Stimulated activated CD4-positive, alpha-beta T cell treated with anti-CD3 and anti-CD28 coated beads, Interleukin-1b, Interleukin-23, amount 100 ng/mL, for 48 hours (primary cell): Measurements from ENCODE around the gene GPR25.

Experiments
- DNase-seq: peaks from one replicate; pipeline ENCODE4 v3.0.0-alpha.2; 2020

Gene GPR25

DNA sequence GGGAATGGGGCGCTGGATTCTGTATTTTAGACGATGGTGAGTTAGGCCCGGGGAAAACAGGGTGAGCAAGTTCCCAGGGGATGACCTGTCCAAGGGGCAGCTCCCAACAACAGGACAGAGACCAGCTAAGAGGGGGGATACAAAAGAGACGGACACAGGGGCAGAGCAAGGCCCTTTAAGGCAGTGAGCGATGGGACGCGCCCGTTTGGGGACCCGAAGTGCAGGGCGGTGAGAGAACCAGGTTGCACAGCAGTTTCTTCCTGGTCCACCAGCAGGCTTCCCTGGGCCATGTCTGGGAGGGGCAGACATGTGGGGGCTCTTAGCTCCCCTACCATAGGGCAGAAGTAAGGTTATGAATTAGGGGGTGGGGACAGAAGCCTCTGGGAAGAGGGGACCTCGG, 43.9 kb downstream of the GPR25 start:
- DNase-seq, result no peak

DNA sequence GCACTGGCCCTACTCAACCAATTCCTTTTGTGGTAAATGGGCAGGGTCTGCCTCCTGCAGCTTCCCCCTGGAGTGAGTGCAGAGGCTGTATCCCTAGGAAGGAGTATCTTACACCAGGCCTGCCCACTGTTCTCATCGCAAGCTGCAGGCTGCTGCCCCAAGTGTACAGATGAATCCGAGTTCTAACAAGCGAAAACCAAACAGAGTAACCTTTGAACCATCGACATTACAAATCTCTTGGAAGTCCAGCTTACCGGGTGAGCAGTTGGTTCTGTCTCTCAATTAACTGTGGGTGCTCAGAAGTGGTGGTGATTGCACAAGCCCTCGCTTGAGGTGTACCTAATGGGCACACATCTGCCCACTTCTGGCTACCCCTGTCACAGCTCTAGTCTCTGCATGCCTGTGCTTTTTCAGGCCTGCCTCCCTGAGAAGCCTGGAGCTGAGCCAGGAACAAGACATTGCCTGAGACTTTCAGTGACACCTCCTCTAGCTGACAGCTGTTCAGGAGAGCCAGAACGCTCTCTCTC, 44.6 kb downstream of the GPR25 start:
- DNase-seq, result no peak

- no peak for DNase-seq
Measured at GRCh38 chr1:200918006-200918405, 45.2 kb downstream of the GPR25 start.

DNA sequence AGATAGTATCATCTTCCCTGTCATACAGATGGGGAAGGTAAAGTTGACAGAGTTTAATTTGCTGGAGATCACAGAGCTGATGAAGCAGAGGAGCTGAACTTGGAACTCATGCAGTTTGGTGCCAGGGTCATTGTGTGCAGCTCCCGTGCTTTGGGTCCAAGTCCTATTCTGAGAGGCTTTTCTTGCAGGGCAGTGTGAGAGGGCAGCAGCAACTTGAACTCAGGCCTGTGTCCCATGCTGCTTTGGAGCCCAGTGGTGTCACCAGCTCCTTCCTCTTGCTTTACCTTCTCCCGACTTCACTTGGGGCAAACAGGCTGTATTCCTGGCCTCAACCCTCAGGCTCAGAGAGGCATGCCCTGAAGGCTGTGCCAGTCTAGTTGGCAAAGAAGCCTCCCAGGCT, 46.6 kb downstream of the GPR25 start:
- no peak for DNase-seq

- DNase-seq, result no peak
Measured at GRCh38 chr1:200921571-200922110, 48.9 kb downstream of the GPR25 start.

DNA sequence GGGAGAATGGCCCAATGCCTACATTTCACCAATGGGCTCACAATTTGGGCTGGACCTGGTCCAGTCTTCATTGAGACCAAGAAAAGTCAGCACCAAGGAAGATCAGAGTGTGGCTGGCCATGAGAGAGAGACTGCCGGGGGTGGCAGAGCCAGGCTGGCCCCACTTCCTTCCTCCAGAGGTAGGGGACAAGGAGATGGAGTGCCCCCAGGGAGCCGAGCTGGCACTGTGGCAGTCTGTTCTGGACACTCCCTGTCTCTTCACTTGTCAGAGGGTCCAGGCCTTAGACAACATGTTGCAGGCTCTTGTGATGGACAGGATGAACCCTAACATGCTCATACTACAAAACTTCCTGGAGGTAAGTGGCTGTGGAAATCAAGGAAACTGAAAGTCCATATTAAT, 49.6 kb downstream of the GPR25 start:
- no peak for DNase-seq

DNA sequence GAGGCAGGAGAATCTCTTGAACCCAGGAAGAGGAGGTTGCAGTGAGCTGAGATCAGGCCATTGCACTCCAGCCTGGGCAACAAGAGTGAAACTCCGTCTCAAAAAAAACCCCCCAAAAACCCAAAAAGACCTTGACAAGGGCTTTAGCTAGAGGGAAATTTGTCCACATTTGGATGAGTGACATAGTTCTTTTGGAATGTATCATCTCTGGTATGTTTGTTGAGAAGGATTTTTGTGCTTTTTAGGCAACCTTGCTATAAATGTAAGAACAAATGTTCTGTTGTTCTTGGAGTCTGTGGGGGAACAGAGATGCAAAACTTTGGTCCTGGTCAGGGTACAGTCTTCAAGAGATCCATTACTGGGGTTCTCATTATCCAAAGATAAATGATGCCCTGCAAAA, 50.8 kb downstream of the GPR25 start:
- no peak for DNase-seq
